Loucy (cell line): ENCODE results near the gene TPRA1.

Experiments used
- H2AFZ ChIP-seq: fragments of 200-600 bp; sonication (generic); 2 replicates; pipeline ENCODE4 v1.6.0; 2016; ENCODE audit warnings: antibody characterized with exemption, mild to moderate bottlenecking, low read length, moderate library complexity
- H3F3A ChIP-seq: fragments of 200-600 bp; 2 replicates; pipeline ENCODE4 v1.6.0; 2016; ENCODE audit warnings: antibody characterized with exemption, low read depth, mild to moderate bottlenecking
- H3K27me3 ChIP-seq: fragments of 200-600 bp; sonication (generic); 2 replicates; pipeline ENCODE4 v1.6.1; 2014; ENCODE audit warnings: low read length, mild to moderate bottlenecking; ENCODE audit not compliant: insufficient read depth, poor library complexity, severe bottlenecking
- H3K36me3 ChIP-seq: fragments of 200-600 bp; sonication (generic); 2 replicates; pipeline ENCODE4 v1.6.1; 2016; ENCODE audit warnings: low read length; ENCODE audit not compliant: insufficient read depth
- H3K4me1 ChIP-seq: fragments of 200-600 bp; sonication (generic); 2 replicates; pipeline ENCODE4 v1.5.1; 2014; ENCODE audit warnings: low read length, mild to moderate bottlenecking; ENCODE audit not compliant: insufficient read depth, poor library complexity, severe bottlenecking
- H3K4me2 ChIP-seq: fragments of 200-600 bp; sonication (generic); 2 replicates; pipeline ENCODE4 v1.6.0; 2014; ENCODE audit warnings: antibody characterized with exemption, low read length, low read depth, mild to moderate bottlenecking; ENCODE audit not compliant: poor library complexity, severe bottlenecking
- H3K4me3 ChIP-seq: fragments of 200-600 bp; sonication (generic); 2 replicates; pipeline ENCODE4 v1.5.1; 2014; ENCODE audit warnings: low read length, mild to moderate bottlenecking, mixed read lengths; ENCODE audit not compliant: poor library complexity, severe bottlenecking
- H3K79me2 ChIP-seq: fragments of 200-600 bp; sonication (generic); 2 replicates; pipeline ENCODE4 v1.6.1; 2014; ENCODE audit warnings: low read length; ENCODE audit not compliant: insufficient read depth
- H3K9ac ChIP-seq: fragments of 200-600 bp; sonication (generic); 2 replicates; pipeline ENCODE4 v1.6.0; 2014; ENCODE audit warnings: mild to moderate bottlenecking, low read depth, low read length, moderate library complexity; ENCODE audit not compliant: poor library complexity, severe bottlenecking
- H3K9me2 ChIP-seq: fragments of 200-600 bp; sonication (generic); replicated peaks from 2 replicates; pipeline ENCODE4 v1.6.1; 2016; ENCODE audit warnings: low read depth, low read length, mixed read lengths
- H3K9me3 ChIP-seq: fragments of 200-600 bp; sonication (generic); 2 replicates; pipeline ENCODE4 v1.6.1; 2014; ENCODE audit warnings: mild to moderate bottlenecking, antibody characterized with exemption, low read length, low read depth; ENCODE audit not compliant: insufficient read depth
- H4K20me1 ChIP-seq: fragments of 200-600 bp; sonication (generic); 2 replicates; pipeline ENCODE4 v1.6.0; 2014; ENCODE audit warnings: antibody characterized with exemption, low read length, mild to moderate bottlenecking; ENCODE audit not compliant: insufficient read depth, poor library complexity, severe bottlenecking
- CTCF ChIP-seq: fragments of 200-600 bp; sonication (generic); conservative IDR thresholded peaks from 2 replicates; pipeline ENCODE4 v1.5.1; 2014; ENCODE audit warnings: mild to moderate bottlenecking, antibody characterized with exemption, low read length
- EZH2phosphoT487 ChIP-seq: fragments of 200-600 bp; IDR thresholded peaks from 2 replicates; pipeline ENCODE4 v1.6.1; 2018; ENCODE audit warnings: antibody characterized with exemption, mild to moderate bottlenecking, moderate library complexity, borderline replicate concordance

The TPRA1 gene

GRCh38 chr3:127632035-127632820 lies 41.7 kb upstream of the TPRA1 start:
- no peaks in the 10 kb centered on the region for H3K27me3 ChIP-seq
- H4K20me1 ChIP-seq = no peaks in the 10 kb centered on the region
- no peaks in the 10 kb centered on the region for H3K9me2 ChIP-seq
- TF ChIP-seq EZH2phosphoT487 = no peak
- no peak for TF ChIP-seq CTCF
- H3K36me3 ChIP-seq = no peaks in the 10 kb centered on the region
- H3K4me2 ChIP-seq = no peak overlapping the region
- no peaks in the 10 kb centered on the region for H3K79me2 ChIP-seq
- no peak overlapping the region for H3K4me3 ChIP-seq
- H3K9ac ChIP-seq = no peak overlapping the region
- H2AFZ ChIP-seq = no peak overlapping the region
- H3K4me1 ChIP-seq = peaks cover 4% of the 10 kb centered on the region
- no peaks in the 10 kb centered on the region for H3K9me3 ChIP-seq
- no peaks in the 10 kb centered on the region for H3F3A ChIP-seq

GRCh38 chr3:127630811-127631714 lies 40.5 kb upstream of the TPRA1 start:
- Histone ChIP-seq H2AFZ (no peak overlapping the region), H3K4me2 (no peak overlapping the region), H3K9me2 (no peaks in the 10 kb centered on the region), H3K9me3 (no peaks in the 10 kb centered on the region), H3K36me3 (no peaks in the 10 kb centered on the region), H3F3A (no peaks in the 10 kb centered on the region), H3K4me3 (no peak overlapping the region), H4K20me1 (no peaks in the 10 kb centered on the region), H3K9ac (no peak overlapping the region), H3K4me1 (peaks cover 4% of the 10 kb centered on the region), H3K27me3 (no peaks in the 10 kb centered on the region), H3K79me2 (no peaks in the 10 kb centered on the region)
- TF ChIP-seq CTCF = no peak
- TF ChIP-seq EZH2phosphoT487 = no peak

GRCh38 chr3:127629467-127630403 lies 39.2 kb upstream of the TPRA1 start:
- no peak overlapping the region for H3K4me3 ChIP-seq
- H3K9me3 ChIP-seq = no peaks in the 10 kb centered on the region
- H3K36me3 ChIP-seq = no peaks in the 10 kb centered on the region
- H3F3A ChIP-seq = no peaks in the 10 kb centered on the region
- H3K4me2 ChIP-seq = no peak overlapping the region
- H3K9ac ChIP-seq = no peak overlapping the region
- H3K79me2 ChIP-seq = no peaks in the 10 kb centered on the region
- H3K9me2 ChIP-seq = no peaks in the 10 kb centered on the region
- no peaks in the 10 kb centered on the region for H3K27me3 ChIP-seq
- no peak overlapping the region for H2AFZ ChIP-seq
- no peaks in the 10 kb centered on the region for H4K20me1 ChIP-seq
- TF ChIP-seq CTCF = no peak
- peaks cover 4% of the 10 kb centered on the region for H3K4me1 ChIP-seq
